Hematopoietic multipotent progenitor cell treated with erythropoietin and hydrocortisone succinate and interleukin-3 and kit ligand, for 17 days (in vitro differentiated cells): ENCODE data around the gene CHAMP1.

Experiments used
- DNase-seq: peaks from one replicate; pipeline ENCODE4 v3.0.0-alpha.2; 2015; ENCODE audit warnings: low spot score

Gene CHAMP1, protein sequence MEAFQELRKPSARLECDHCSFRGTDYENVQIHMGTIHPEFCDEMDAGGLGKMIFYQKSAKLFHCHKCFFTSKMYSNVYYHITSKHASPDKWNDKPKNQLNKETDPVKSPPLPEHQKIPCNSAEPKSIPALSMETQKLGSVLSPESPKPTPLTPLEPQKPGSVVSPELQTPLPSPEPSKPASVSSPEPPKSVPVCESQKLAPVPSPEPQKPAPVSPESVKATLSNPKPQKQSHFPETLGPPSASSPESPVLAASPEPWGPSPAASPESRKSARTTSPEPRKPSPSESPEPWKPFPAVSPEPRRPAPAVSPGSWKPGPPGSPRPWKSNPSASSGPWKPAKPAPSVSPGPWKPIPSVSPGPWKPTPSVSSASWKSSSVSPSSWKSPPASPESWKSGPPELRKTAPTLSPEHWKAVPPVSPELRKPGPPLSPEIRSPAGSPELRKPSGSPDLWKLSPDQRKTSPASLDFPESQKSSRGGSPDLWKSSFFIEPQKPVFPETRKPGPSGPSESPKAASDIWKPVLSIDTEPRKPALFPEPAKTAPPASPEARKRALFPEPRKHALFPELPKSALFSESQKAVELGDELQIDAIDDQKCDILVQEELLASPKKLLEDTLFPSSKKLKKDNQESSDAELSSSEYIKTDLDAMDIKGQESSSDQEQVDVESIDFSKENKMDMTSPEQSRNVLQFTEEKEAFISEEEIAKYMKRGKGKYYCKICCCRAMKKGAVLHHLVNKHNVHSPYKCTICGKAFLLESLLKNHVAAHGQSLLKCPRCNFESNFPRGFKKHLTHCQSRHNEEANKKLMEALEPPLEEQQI

GRCh38 chr13:114314074-114314912 is at the start of gene CHAMP1:
TSS of gene CHAMP1 (plus strand) at chr13:114314503. CDS start at chr13:114323843, 9,340 bp downstream.
- peak; percentile 87 for DNase-seq

- no peak for DNase-seq
Measured at GRCh38 chr13:114264886-114265611, 49.3 kb upstream of the CHAMP1 start.

GRCh38 chr13:114266241-114266640 is 48.1 kb upstream of the CHAMP1 start:
- DNase-seq = no peak

DNA sequence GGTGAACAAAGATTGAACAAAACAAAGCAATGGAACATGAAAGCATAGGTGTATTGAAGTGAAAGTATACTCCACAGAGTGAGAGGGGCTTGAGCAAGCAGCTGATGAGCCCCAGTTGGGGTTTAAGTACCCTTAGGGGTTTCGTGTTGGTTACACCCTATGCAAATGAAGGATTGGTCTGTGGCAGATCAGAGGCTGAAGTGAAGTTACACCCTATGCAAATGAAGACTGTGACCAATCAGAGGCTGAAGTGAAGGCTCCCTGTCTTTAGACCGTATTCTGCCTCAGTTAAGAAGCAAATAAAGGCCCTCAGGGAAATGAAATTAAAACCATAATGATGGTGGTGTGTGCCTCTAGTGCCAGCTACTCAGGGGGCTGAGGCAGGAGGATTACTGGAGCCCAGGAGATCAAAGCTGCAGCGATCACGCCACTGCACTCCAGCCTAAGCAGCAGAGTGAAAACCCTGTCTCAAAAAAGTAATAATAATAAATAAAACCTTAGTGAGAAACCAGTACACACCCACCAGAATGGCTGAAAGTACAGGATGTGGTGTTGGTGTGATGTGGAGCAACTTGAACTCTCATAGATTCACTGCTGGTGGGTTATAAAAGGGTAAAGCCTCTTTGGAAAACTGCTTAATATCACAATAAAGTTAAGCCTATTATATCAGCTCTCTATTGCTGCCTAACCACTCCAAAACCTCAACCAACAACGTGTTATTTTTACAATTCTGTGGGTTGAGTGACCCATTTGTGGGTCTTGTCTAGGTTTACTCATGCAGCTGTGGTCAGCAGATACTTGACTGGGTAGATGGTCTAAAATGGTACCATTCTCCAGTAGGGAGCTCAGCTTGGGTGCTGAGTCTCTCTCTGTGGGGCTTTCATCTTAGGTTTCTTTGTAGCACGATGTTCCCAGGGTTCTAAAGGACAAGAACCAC is 45.7 kb upstream of the CHAMP1 start:
- DNase-seq = no peak

GRCh38 chr13:114269281-114269770 is 45.0 kb upstream of the CHAMP1 start:
- DNase-seq = no peak

- DNase-seq = no peak
Measured at GRCh38 chr13:114272977-114273376, 41.3 kb upstream of the CHAMP1 start.

- no peak for DNase-seq
Measured at GRCh38 chr13:114275304-114275703, 39.0 kb upstream of the CHAMP1 start.

DNA sequence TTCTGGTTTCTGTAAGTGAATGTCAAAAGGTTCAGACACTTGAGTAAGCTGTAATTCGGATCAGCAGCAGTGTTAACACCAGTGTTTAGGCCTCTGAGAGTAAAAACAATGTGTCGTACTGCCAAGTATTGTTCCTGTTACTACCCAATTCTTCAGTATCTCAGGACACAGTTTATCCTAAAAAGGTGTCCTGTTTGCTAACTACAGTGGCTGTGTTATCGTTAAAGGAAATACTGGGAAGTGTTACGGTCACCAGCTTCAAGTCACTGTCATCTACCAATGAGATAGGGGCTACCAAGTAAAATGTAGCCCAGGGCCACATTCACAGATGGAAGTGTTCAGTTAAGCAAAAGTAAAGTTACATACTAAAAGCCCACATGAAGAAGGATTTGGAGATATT is 35.2 kb upstream of the CHAMP1 start:
- no peak for DNase-seq

DNA sequence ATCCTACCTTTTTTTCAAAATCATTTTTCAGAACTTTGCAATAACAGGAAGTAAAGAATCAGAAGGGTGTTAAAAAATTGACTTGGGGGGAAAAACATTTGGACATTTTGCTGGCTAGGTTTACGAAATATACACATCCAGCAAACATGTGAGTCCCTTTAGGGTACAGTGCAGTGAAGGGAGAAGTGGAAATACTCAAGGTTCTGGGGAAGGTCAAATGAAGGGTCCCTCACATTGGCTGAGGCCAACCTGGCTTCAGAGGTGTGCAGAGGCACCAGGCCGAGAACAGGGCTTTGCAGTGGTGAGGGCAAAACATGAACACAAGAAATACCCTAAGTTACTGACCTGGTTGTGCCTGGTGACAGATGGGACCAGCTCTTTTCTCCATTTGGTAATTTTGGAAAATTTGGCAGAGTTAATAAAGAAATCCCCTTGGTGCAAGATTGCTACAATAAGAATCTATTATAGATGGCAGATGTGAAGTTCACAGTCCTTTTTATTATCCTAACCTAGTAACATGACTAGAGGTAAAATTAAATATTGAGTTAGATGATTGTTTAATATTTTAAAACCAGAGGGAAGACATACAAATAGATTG is 34.4 kb upstream of the CHAMP1 start:
- DNase-seq = no peak

DNA sequence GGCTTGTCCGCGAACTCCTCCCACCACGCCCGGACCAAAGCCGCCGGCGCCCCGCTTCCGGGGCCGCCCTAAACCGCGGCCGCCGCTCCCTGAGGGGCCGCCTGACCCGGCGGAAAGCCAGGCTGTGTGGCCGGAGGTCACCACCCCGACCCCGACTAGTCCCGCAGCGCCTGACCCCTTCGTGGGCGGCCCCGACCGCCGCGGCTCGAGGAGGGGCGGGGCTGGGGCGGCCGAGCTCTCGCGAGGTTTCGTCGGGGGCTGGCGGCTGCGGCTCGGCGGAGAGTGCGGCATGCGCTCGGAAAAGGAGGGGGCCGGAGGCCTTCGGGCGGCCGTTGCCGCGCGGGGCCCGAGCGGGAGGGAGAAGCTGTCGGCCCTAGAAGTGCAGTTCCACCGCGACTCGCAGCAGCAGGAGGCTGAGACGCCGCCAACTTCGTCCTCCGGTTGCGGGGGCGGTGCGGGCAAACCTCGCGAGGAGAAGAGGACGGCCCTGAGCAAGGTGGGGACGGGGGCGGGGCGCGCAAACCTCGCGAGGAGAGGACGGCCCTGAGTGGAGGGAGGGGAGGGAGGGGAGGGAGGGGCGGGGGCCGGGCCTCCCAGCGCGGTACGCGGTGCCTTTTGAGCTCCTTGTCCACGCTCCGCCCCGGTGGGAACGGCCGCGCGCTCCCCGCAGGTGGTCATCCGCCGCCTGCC is 32.8 kb upstream of the CHAMP1 start, which contains the start of gene UPF3A:
TSS of gene UPF3A (plus strand) at position 251 of the 690 bp plus-strand sequence. CDS start at position 290, 39 bp downstream.
- peak; percentile 88 for DNase-seq

DNA sequence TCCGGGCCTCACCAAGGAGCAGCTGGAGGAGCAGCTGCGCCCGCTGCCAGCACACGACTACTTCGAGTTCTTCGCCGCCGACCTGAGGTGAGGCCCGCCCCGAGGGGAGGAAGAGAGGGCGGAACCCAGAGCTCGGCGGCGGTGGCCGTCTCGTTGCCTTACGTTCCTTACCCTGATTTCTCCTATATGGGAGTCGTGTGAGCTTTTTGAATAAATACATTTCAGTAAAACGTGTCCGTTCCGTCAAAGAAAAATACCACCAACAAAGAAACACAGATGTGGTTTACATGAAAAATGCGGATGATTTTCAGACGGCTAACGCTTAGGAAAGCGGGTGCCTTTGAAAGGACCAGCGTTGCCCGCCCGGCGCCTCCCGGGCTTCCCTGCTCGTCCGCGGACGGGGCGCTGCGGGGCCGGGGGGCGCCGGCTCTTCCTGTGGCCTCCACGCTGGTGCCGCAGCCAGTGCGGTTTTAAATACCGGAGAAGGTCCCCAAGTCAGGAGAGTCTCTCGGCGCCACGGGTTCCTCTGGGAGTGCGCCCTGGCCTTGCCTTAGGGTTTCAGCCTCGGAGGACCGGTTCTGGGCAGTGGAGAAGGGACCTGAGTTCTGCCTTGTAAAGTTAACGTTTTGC is 32.1 kb upstream of the CHAMP1 start:
- peak; percentile 79 for DNase-seq

GRCh38 chr13:114283576-114283975 is 30.7 kb upstream of the CHAMP1 start:
- DNase-seq = no peak

DNA sequence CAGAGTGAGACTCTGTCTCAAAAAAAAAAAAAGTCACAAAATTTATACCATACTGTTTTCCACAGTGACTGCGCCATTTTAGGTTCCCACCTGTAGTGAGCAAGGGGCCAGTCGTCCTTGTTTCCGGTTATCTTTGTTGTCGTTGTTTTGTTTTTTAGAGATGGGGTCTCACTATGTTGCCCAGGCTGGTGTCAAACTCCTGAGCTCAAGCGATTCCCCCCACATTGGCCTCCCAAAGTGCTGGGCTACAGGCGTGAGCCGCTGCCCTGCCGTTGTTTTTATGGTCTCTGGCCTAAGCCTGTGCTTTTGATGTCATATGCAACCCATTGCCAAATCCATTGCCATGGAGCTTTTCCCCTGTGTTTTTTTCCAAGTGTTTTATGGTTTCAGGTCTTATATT is 29.6 kb upstream of the CHAMP1 start:
- DNase-seq = no peak

DNA sequence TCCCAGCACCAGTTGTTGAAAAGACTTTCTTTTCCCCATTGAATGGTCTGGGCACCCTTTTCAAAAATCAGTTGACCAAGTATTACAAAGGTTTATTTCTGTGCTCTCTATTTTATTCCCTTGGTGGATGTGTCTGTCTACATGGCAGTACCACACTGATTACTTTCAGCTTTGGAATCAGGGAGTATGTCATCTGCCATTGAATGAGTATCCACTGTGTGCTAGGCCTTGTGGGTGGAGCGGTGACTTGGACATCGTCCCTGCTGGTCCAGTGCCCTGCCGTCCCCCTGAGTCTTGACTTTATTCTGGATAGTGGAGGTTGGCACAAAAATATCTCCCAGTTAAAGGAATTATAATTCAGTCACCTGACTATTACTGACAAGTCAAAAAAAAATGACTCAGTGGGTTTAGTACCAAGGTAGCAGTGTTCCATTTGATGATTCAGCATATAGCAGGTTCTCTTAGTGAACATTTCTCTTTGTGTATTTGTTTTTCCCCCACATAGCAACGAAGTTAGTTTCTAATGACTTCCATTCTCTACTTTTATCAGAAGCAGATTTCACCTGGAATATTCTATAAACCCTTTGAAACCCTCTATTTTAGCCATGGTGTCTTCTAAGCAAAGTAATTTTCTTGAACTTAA is 29.0 kb upstream of the CHAMP1 start:
- DNase-seq = no peak

- DNase-seq = no peak
Measured at GRCh38 chr13:114286808-114287207, 27.5 kb upstream of the CHAMP1 start.

- DNase-seq = no peak
Measured at GRCh38 chr13:114288157-114288591, 26.1 kb upstream of the CHAMP1 start.

- DNase-seq = no peak
Measured at GRCh38 chr13:114296448-114296847, 17.9 kb upstream of the CHAMP1 start.

- no peak for DNase-seq
Measured at GRCh38 chr13:114296902-114297301, 17.4 kb upstream of the CHAMP1 start.
